Smooth muscle cell (in vitro differentiated cells): ENCODE data around the gene DENND2D. TPM values are rescaled to one million over a fixed set of nuclear protein-coding genes. Genes with fewer than 3 reads are reported as not detected.

ENCODE experiments used
- DNase-seq: peaks from one replicate; lab custom pipeline; 2025; ENCODE audit not compliant: unreplicated experiment; lab: John Stamatoyannopoulos, UW
- H2AFZ ChIP-seq: fragments of 200-600 bp; sonication (generic); 2 replicates; pipeline ENCODE4 v1.6.0; 2016; ENCODE audit warnings: antibody characterized with exemption, low read depth, mild to moderate bottlenecking
- H3F3A ChIP-seq: fragments of 200-600 bp; sonication (generic); 2 replicates; pipeline ENCODE4 v1.6.0; 2017; ENCODE audit warnings: antibody characterized with exemption, low read depth
- H3K27ac ChIP-seq: fragments of 200-600 bp; sonication (generic); 2 replicates; pipeline ENCODE4 v1.5.1; 2016; ENCODE audit warnings: low read depth, mild to moderate bottlenecking
- H3K27me3 ChIP-seq: fragments of 200-600 bp; sonication (generic); 2 replicates; pipeline ENCODE4 v1.6.1; 2016; ENCODE audit warnings: low read depth, mild to moderate bottlenecking
- H3K36me3 ChIP-seq: fragments of 200-600 bp; sonication (generic); 2 replicates; pipeline ENCODE4 v1.5.1; 2016; ENCODE audit warnings: low read depth
- H3K4me1 ChIP-seq: fragments of 200-600 bp; sonication (generic); 2 replicates; pipeline ENCODE4 v1.5.1; 2016; ENCODE audit warnings: low read depth
- H3K4me2 ChIP-seq: fragments of 200-600 bp; sonication (generic); 2 replicates; pipeline ENCODE4 v1.6.0; 2016; ENCODE audit warnings: mild to moderate bottlenecking
- H3K4me3 ChIP-seq: fragments of 200-600 bp; sonication (generic); 2 replicates; pipeline ENCODE4 v1.5.1; 2016; ENCODE audit warnings: mild to moderate bottlenecking
- H3K79me2 ChIP-seq: fragments of 200-600 bp; sonication (generic); 2 replicates; pipeline ENCODE4 v1.6.0; 2016; ENCODE audit warnings: low read depth, mild to moderate bottlenecking
- H3K9ac ChIP-seq: fragments of 200-600 bp; sonication (generic); 2 replicates; pipeline ENCODE4 v1.6.0; 2016; ENCODE audit warnings: low read depth
- H3K9me3 ChIP-seq: fragments of 200-600 bp; sonication (generic); replicated peaks from 2 replicates; pipeline ENCODE4 v1.5.1; 2016; ENCODE audit warnings: low read depth
- H4K20me1 ChIP-seq: fragments of 200-600 bp; sonication (generic); 2 replicates; pipeline ENCODE4 v1.6.0; 2016; ENCODE audit warnings: low read depth
- WGBS: methylation state at CpG from one replicate; pipeline ENCODE4 v1.1.7; 2016; ENCODE audit warnings: low lambda C conversion rate; 5-methylcytosine and 5-hydroxymethylcytosine counted together
- polyA plus RNA-seq: library from polyadenylated mRNA; unstranded; fragments of >200 nt; fragmentation: Nextera tagmentation; extraction: Ambion mirVana; gene quantifications from 2 replicates; pipeline ENCODE4 v1.2.1, GENCODE V29; 2016
- total RNA-seq: library from RNA; depleted of rRNA; stranded (reverse); fragments of >200 nt; gene quantifications from 2 replicates; pipeline ENCODE4 v1.2.3, GENCODE V29; 2014
- TF ChIP-seq, protein P1 (sequence below): fragments of 200-600 bp; sonication (generic); IDR thresholded peaks from 2 replicates; pipeline ENCODE4 v1.5.1; 2017; ENCODE audit warnings: borderline replicate concordance, mild to moderate bottlenecking, antibody characterized with exemption; ENCODE audit not compliant: insufficient read depth, poor library complexity, severe bottlenecking

The DENND2D gene
- total and polyA plus RNA-seq, 2 experiments from 2014 or later: 0.75 to 3.7 TPM

GRCh38 chr1:111145963-111146768 is 54.3 kb downstream of the DENND2D start:
- Histone ChIP-seq H3K4me2 (no peak overlapping the region), H3K36me3 (peaks cover 4% of the 10 kb centered on the region), H4K20me1 (peaks cover 59% of the 10 kb centered on the region), H3K4me1 (peaks cover 14% of the 10 kb centered on the region), H3K27ac (no peak overlapping the region), H2AFZ (no peak overlapping the region), H3K9me3 (no peaks in the 10 kb centered on the region), H3K79me2 (peaks cover 76% of the 10 kb centered on the region), H3K4me3 (no peak overlapping the region), H3F3A (no peaks in the 10 kb centered on the region), H3K9ac (no peak overlapping the region), H3K27me3 (no peaks in the 10 kb centered on the region)
- TF ChIP-seq, protein P1, sequence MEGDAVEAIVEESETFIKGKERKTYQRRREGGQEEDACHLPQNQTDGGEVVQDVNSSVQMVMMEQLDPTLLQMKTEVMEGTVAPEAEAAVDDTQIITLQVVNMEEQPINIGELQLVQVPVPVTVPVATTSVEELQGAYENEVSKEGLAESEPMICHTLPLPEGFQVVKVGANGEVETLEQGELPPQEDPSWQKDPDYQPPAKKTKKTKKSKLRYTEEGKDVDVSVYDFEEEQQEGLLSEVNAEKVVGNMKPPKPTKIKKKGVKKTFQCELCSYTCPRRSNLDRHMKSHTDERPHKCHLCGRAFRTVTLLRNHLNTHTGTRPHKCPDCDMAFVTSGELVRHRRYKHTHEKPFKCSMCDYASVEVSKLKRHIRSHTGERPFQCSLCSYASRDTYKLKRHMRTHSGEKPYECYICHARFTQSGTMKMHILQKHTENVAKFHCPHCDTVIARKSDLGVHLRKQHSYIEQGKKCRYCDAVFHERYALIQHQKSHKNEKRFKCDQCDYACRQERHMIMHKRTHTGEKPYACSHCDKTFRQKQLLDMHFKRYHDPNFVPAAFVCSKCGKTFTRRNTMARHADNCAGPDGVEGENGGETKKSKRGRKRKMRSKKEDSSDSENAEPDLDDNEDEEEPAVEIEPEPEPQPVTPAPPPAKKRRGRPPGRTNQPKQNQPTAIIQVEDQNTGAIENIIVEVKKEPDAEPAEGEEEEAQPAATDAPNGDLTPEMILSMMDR: no peak
- no peak for DNase-seq

GRCh38 chr1:111145542-111145941 is 54.9 kb downstream of the DENND2D start:
- Histone ChIP-seq H3K4me1 (peaks cover 18% of the 10 kb centered on the region), H3K79me2 (peaks cover 80% of the 10 kb centered on the region), H3K36me3 (peaks cover 4% of the 10 kb centered on the region), H4K20me1 (peaks cover 59% of the 10 kb centered on the region), H3K27me3 (no peaks in the 10 kb centered on the region), H3K4me2 (no peak overlapping the region), H3K9ac (no peak overlapping the region), H3K4me3 (no peak overlapping the region), H3K9me3 (no peaks in the 10 kb centered on the region), H2AFZ (no peak overlapping the region), H3F3A (no peaks in the 10 kb centered on the region), H3K27ac (no peak overlapping the region)
- WGBS: 92% methylated on average over 2 of the region's 2 CpGs
- TF ChIP-seq, protein P1: no peak
- DNase-seq: no peak

DNA sequence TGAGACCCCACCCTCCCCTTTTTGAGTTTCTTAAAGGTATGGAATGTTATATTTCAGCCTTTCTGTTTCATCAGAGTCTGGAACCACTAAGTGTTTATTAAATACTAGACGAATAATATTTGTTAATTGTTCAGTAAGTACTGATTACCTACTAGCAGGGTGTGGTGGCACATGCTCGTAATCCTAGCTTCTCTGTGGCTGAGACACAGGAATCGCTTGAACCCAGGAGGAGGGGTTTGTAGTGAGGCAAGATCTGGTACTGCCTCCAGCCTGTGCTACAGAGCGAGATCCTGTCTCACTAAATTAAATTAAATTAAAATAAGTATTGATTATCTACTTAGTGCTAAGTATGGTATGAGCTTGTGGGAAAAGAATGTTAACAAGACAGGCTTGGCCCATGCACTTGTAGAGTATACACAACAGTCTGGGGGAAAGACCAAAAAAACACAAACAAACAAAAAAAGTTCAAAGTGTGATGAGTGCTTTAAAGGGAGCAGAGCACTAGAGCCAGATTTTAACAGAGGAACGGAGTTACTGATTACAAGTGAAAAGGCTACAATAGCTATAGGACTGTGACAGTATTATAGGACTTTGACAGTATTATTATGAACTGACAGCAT is 58.0 kb downstream of the DENND2D start:
- H3K4me3 ChIP-seq: peak overlapping the region; percentile 92
- H2AFZ ChIP-seq: no peak overlapping the region
- no peaks in the 10 kb centered on the region for H3K36me3 ChIP-seq
- H3F3A ChIP-seq: no peaks in the 10 kb centered on the region
- peaks cover 90% of the 10 kb centered on the region for H3K79me2 ChIP-seq
- H3K27ac ChIP-seq: no peak overlapping the region
- WGBS: 56% methylated on average over 5 of the region's 5 CpGs
- peaks cover 41% of the 10 kb centered on the region for H4K20me1 ChIP-seq
- peak overlapping the region; percentile 91 for H3K4me2 ChIP-seq
- H3K4me1 ChIP-seq: peaks cover 23% of the 10 kb centered on the region
- TF ChIP-seq, protein P1: no peak
- no peak for DNase-seq
- no peaks in the 10 kb centered on the region for H3K9me3 ChIP-seq
- no peaks in the 10 kb centered on the region for H3K27me3 ChIP-seq
- no peak overlapping the region for H3K9ac ChIP-seq
